GM12878 (cell line): Measurements from ENCODE around the gene TRIM62. TPM values are rescaled to one million over a fixed set of nuclear protein-coding genes. Genes with fewer than 3 reads are reported as not detected.

Source experiments
- ATAC-seq: fragments of 200-7000 bp; cut with Tn5 transposase; 3 replicates; pipeline ENCODE4 v1.9.1; 2020; ENCODE audit warnings: mild to moderate bottlenecking, moderate library complexity
- BruUV-seq: library from RNA; stranded (reverse); fragments of 400-500 nt; replicated peaks from 2 replicates; lab custom pipeline; 2021; lab: Mats Ljungman, UMichigan
- CTCF ChIA-PET: fragments of 300-600 bp; sonication (Branson Sonifier 250); formaldehyde crosslinking; extraction: SDS; loops from one replicate; lab custom pipeline; 2021; ENCODE audit warnings: inconsistent platforms; lab: Yijun Ruan, JAX
- POLR2A ChIA-PET: fragments of 350-600 bp; formaldehyde crosslinking; extraction: SDS; loops from one replicate; lab custom pipeline; 2021; ENCODE audit warnings: inconsistent platforms; lab: Charles Lee
- RAD21 ChIA-PET: fragments of 300-600 bp; sonication (Branson Sonifier 250); formaldehyde crosslinking; loops from one replicate; lab custom pipeline; 2023; ENCODE audit warnings: antibody characterized with exemption; ENCODE audit not compliant: unreplicated experiment; lab: Charles Lee
- SMC1A ChIA-PET: fragments of 300-600 bp; sonication (Branson Sonifier 250); formaldehyde crosslinking; loops from one replicate; lab custom pipeline; 2023; ENCODE audit not compliant: unreplicated experiment, uncharacterized antibody; lab: Charles Lee
- DNase-seq: peaks from one replicate; pipeline ENCODE4 v3.0.0-alpha.2; 2011; ENCODE audit warnings: low read depth, low spot score
- FAIRE-seq: peaks from 3 replicates; lab custom pipeline; 2011; peaks lifted over from hg19 to GRCh38; lab: Jason Lieb, UNC
- H2AFZ ChIP-seq: 2 replicates; pipeline ENCODE4 v1.6.0; 2011; ENCODE audit warnings: low read depth, low read length, control low read depth; ENCODE audit not compliant: control insufficient read depth
- H3K27ac ChIP-seq: 2 replicates; pipeline ENCODE4 v1.5.1; 2011; ENCODE audit warnings: control low read depth; ENCODE audit not compliant: control insufficient read depth, insufficient read depth
- H3K27me3 ChIP-seq, 2 experiments: replicated peaks in 1 of 2; 2 replicates each; pipeline versions ENCODE4 v1.6.0 to v1.6.1; 2011; ENCODE audit warnings: low read length in 1 of 2; ENCODE audit not compliant: control insufficient read depth in 2 of 2, insufficient read depth in 2 of 2
- H3K36me3 ChIP-seq, 2 experiments: 2 replicates each; pipeline ENCODE4 v1.5.1; 2011; ENCODE audit warnings: low read length in 1 of 2; ENCODE audit not compliant: control insufficient read depth in 2 of 2, insufficient read depth in 2 of 2
- H3K4me1 ChIP-seq: 2 replicates; pipeline ENCODE4 v1.6.1; 2011; ENCODE audit warnings: mild to moderate bottlenecking, low read length, moderate library complexity, mixed read lengths; ENCODE audit not compliant: control insufficient read depth, insufficient read depth
- H3K4me2 ChIP-seq: 2 replicates; pipeline ENCODE4 v1.6.0; 2011; ENCODE audit warnings: control low read depth; ENCODE audit not compliant: control insufficient read depth, insufficient read depth
- H3K4me3 ChIP-seq: fragments of 200-600 bp; sonication (generic); 2 replicates; pipeline ENCODE4 v1.5.1; 2016
- H3K79me2 ChIP-seq: 2 replicates; pipeline ENCODE4 v1.6.0; 2011; ENCODE audit warnings: low read length; ENCODE audit not compliant: control insufficient read depth, insufficient read depth
- H3K9ac ChIP-seq: 2 replicates; pipeline ENCODE4 v1.8.0; 2011; ENCODE audit warnings: low read length, control low read depth, mixed read lengths; ENCODE audit not compliant: control insufficient read depth, insufficient read depth
- H3K9me3 ChIP-seq: replicated peaks from 3 replicates; pipeline ENCODE4 v1.5.1; 2011; ENCODE audit warnings: mild to moderate bottlenecking, low read length; ENCODE audit not compliant: control insufficient read depth, insufficient read depth
- H4K20me1 ChIP-seq: 2 replicates; pipeline ENCODE4 v1.6.0; 2011; ENCODE audit not compliant: control insufficient read depth, insufficient read depth
- CBFB ChIP-seq: IDR thresholded peaks from 2 replicates; pipeline ENCODE4 v1.6.1; 2016; ENCODE audit warnings: antibody characterized with exemption, low read depth
- CBX3 ChIP-seq: fragments of 200-600 bp; sonication (generic); IDR thresholded peaks from 2 replicates; pipeline ENCODE4 v1.6.1; 2016; ENCODE audit warnings: low read depth, borderline replicate concordance
- CREM ChIP-seq: IDR thresholded peaks from 2 replicates; pipeline ENCODE4 v1.6.1; 2014; ENCODE audit warnings: antibody characterized with exemption, low read depth
- LARP7 ChIP-seq: fragments of 450-650 bp; IDR thresholded peaks from 2 replicates; pipeline ENCODE4 v1.6.1; 2017; ENCODE audit warnings: mild to moderate bottlenecking
- MYC ChIP-seq: IDR thresholded peaks from 2 replicates; pipeline ENCODE4 v1.6.1; 2011; ENCODE audit warnings: mild to moderate bottlenecking, low read length, moderate library complexity, inconsistent platforms; ENCODE audit not compliant: insufficient read depth, insufficient replicate concordance, insufficient read length, severe bottlenecking
- NFIC ChIP-seq: IDR thresholded peaks from 2 replicates; pipeline ENCODE4 v1.6.1; 2012; ENCODE audit warnings: low read depth, mild to moderate bottlenecking, inconsistent platforms, low read length, moderate library complexity
- RAD21 ChIP-seq: IDR thresholded peaks from 2 replicates; pipeline ENCODE4 v1.6.1; 2011; ENCODE audit warnings: mild to moderate bottlenecking, low read depth, low read length, moderate library complexity; ENCODE audit not compliant: insufficient read depth
- RELB ChIP-seq: fragments of 450-650 bp; IDR thresholded peaks from 2 replicates; pipeline ENCODE4 v1.6.1; 2017; ENCODE audit warnings: low read depth, mild to moderate bottlenecking, moderate library complexity
- SIX5 ChIP-seq: IDR thresholded peaks from 2 replicates; pipeline ENCODE4 v1.6.1; 2011; ENCODE audit warnings: mild to moderate bottlenecking, low read depth, low read length, moderate library complexity; ENCODE audit not compliant: severe bottlenecking
- SKIL ChIP-seq: fragments of 450-650 bp; IDR thresholded peaks from 2 replicates; pipeline ENCODE4 v1.6.1; 2017; ENCODE audit warnings: mild to moderate bottlenecking, low read depth, inconsistent platforms; ENCODE audit not compliant: poor library complexity, severe bottlenecking
- SMAD1 ChIP-seq: fragments of 450-650 bp; IDR thresholded peaks from 2 replicates; pipeline ENCODE4 v1.6.1; 2018; ENCODE audit warnings: mild to moderate bottlenecking, low read depth; ENCODE audit not compliant: partially characterized antibody
- SUPT20H ChIP-seq: IDR thresholded peaks from 2 replicates; pipeline ENCODE4 v1.6.1; 2011; ENCODE audit warnings: low read depth, mild to moderate bottlenecking, low read length, moderate library complexity, borderline replicate concordance; ENCODE audit not compliant: control insufficient read depth
- SUZ12 ChIP-seq: fragments of 200-600 bp; sonication (generic); IDR thresholded peaks from one replicate; pipeline ENCODE4 v1.6.1; 2018; ENCODE audit warnings: antibody characterized with exemption, mild to moderate bottlenecking; ENCODE audit not compliant: unreplicated experiment
- TBL1XR1 ChIP-seq: IDR thresholded peaks from 2 replicates; pipeline ENCODE4 v1.6.1; 2012; ENCODE audit warnings: low read depth, low read length, improper control_type of control experiment
- ZNF207 ChIP-seq: fragments of 450-650 bp; IDR thresholded peaks from 2 replicates; pipeline ENCODE4 v1.6.1; 2014; ENCODE audit warnings: antibody characterized with exemption, mild to moderate bottlenecking, borderline replicate concordance
- ZNF384 ChIP-seq: IDR thresholded peaks from 2 replicates; pipeline ENCODE4 v1.6.1; 2012; ENCODE audit warnings: low read depth, mild to moderate bottlenecking, low read length, improper control_type of control experiment, borderline replicate concordance
- WGBS: methylation state at CpG from one replicate; pipeline ENCODE4 v1.1.6; 2016; ENCODE audit warnings: low lambda C conversion rate; ENCODE audit not compliant: insufficient replicate concordance, insufficient coverage; ENCODE audit errors: missing lambda C conversion rate; 5-methylcytosine and 5-hydroxymethylcytosine counted together
- in situ Hi-C: fragments of 300-500 bp; cut with MboI; formaldehyde crosslinking; loops from 9 replicates; pipeline ENCODE4 v1.14.3; 2018; ENCODE audit warnings: mixed read lengths
- intact Hi-C: fragments of 100-400 bp; cut with micrococcal nuclease; formaldehyde crosslinking; loops from one replicate; pipeline ENCODE4 v1.14.2; 2022; ENCODE audit not compliant: unreplicated experiment
- polyA plus RNA-seq, 11 experiments: library from polyadenylated mRNA; depleted of rRNA in 4 of 11; unstranded in 6 of 11; stranded (reverse) in 5 of 11; fragments of >200 nt; fragmentation: Nextera tagmentation in 4 of 11; fragmentation: Illumina TruSeq in 1 of 11; extraction: Ambion mirVana in 4 of 11; extraction: Trizol in 1 of 11; gene quantifications; 1 replicate in 1 of 11; 2 replicates in 10 of 11; pipeline versions ENCODE4 v1.2.1 to v1.2.3, GENCODE V29; 2011 to 2016; ENCODE audit warnings: inconsistent platforms in 2 of 11, missing spikeins in 2 of 11, low read depth in 1 of 11
- total RNA-seq, 4 experiments: library from RNA; depleted of rRNA in 3 of 4; stranded (reverse); fragments of >200 nt in 3 of 4; fragmentation: Illumina TruSeq in 1 of 4; extraction: Trizol in 1 of 4; gene quantifications; 2 replicates each; pipeline versions ENCODE4 v1.2.1 to v1.2.3, GENCODE V29; 2013 to 2021
- TF ChIP-seq, protein P1 (sequence below): IDR thresholded peaks from 2 replicates; pipeline ENCODE4 v1.6.1; 2012; ENCODE audit warnings: low read depth, low read length, improper control_type of control experiment

TRIM62 gene
- total and polyA plus RNA-seq, 10 of the 15 experiments (the other 5 are each of a cell fraction or from before 2014, with no cell fraction given) = 0.52 to 4.2 (median 1.9) TPM

- TF ChIP-seq ZNF207 (no peak), SUPT20H (no peak), MYC (no peak), SMAD1 (no peak), ZNF384 (no peak), SUZ12 (no peak)
Observed at GRCh38 chr1:33119050-33119449, 62.8 kb downstream of the TRIM62 start (continued).

- BruUV-seq = no TSS peak
- no peaks in the 10 kb centered on the region for H3K27me3 ChIP-seq
- in situ Hi-C loops = no loop called here
- no peak overlapping the region for H3K4me2 ChIP-seq
- no peaks in the 10 kb centered on the region for H4K20me1 ChIP-seq
- intact Hi-C loops = no loop called here
- H3K27ac ChIP-seq = no peak overlapping the region
- H3K9me3 ChIP-seq = no peaks in the 10 kb centered on the region
- DNase-seq = no peak
- H3K79me2 ChIP-seq = no peaks in the 10 kb centered on the region
- ATAC-seq = no peak
- H3K4me3 ChIP-seq = no peak overlapping the region
- no peak overlapping the region for H2AFZ ChIP-seq
- ChIA-PET CTCF (no interaction called here), SMC1A (no interaction called here), RAD21 (interaction anchor here (1.0 kb wide), 1 partner anchor 30 kb away, joined by 3 read pairs; no protein-coding TSS in a partner anchor), POLR2A (no interaction called here)
- FAIRE-seq = no peak
- WGBS = 84% methylated on average over 4 of the region's 4 CpGs
- no peaks in the 10 kb centered on the region for H3K36me3 ChIP-seq
- H3K9ac ChIP-seq = no peak overlapping the region
- H3K4me1 ChIP-seq = peaks cover 10% of the 10 kb centered on the region
- TF ChIP-seq RELB (no peak), SKIL (no peak), CBX3 (no peak), CREM (no peak), TBL1XR1 (no peak), SUPT20H (no peak), SIX5 (no peak), MYC (no peak), CBFB (no peak), NFIC (no peak), LARP7 (no peak), RAD21 (no peak)
- TF ChIP-seq, protein P1, sequence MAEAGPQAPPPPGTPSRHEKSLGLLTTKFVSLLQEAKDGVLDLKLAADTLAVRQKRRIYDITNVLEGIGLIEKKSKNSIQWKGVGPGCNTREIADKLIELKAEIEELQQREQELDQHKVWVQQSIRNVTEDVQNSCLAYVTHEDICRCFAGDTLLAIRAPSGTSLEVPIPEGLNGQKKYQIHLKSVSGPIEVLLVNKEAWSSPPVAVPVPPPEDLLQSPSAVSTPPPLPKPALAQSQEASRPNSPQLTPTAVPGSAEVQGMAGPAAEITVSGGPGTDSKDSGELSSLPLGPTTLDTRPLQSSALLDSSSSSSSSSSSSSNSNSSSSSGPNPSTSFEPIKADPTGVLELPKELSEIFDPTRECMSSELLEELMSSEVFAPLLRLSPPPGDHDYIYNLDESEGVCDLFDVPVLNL = no peak
Observed at GRCh38 chr1:33118274-33118673, 63.6 kb downstream of the TRIM62 start.
